Renal cortical epithelial cell (primary cell): ENCODE data around the gene CD2BP2. TPM values are rescaled to one million over a fixed set of nuclear protein-coding genes. Genes with fewer than 3 reads are reported as not detected.
"Not testable (repeated sequence)": the region's sequence is repeated elsewhere in the genome, so short reads cannot be mapped to it uniquely, and the experiment has no call there.

Source experiments
- DNase-seq: peaks from one replicate; pipeline ENCODE4 v3.0.0-alpha.2; 2011; ENCODE audit warnings: low read depth
- total RNA-seq: library from RNA; depleted of rRNA; stranded (reverse); fragments of >200 nt; gene quantifications from 2 replicates; pipeline ENCODE4 v1.2.3, GENCODE V29; 2014

Gene CD2BP2
- total RNA-seq = 36.0 and 40.6 TPM in 2 replicates

DNA sequence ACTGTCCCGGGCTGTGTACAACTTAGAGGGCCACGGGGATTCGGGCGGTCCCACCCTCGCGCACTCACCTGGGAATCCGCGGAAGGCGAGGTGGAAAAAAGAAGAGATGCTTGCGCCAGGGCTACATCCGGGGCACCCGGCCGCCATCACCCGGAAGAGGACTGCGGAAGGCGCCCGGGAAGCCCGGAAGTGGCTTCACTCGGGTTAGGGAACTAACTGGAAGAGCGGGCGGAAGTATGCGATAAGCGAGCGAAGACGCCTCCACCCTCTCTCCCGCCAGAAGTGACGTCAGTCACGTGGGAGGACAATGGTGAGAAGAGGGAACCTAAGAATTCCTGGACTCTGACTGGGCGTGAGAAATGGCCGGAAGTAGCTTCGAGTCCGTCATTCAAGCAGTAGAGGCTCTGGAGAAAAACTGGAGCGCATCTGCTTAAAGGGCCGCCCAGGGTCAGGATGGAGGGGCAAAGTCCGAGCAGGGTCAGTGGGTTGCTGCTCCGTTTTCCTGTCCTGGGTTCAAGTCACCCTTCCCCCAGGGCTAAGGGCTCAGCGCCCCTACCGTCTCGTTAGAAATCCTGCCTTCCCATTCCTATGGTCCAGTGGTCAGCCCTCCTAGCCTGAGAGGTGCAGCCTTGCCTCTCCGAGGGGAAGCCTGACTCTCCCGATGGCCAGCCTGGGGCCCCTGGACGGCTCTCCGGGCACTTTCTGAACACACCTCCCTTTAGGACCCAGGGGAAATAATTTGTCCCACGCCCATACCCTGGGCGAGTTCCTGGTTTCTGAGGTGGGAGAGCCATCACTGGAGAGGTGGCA, at the start of gene CD2BP2:
Gene CD2BP2 (minus strand): TSS at position 165 of the 810 bp plus-strand sequence. CDS start 627 bp downstream, outside the sequence.
- DNase-seq = peak; percentile 99

DNA sequence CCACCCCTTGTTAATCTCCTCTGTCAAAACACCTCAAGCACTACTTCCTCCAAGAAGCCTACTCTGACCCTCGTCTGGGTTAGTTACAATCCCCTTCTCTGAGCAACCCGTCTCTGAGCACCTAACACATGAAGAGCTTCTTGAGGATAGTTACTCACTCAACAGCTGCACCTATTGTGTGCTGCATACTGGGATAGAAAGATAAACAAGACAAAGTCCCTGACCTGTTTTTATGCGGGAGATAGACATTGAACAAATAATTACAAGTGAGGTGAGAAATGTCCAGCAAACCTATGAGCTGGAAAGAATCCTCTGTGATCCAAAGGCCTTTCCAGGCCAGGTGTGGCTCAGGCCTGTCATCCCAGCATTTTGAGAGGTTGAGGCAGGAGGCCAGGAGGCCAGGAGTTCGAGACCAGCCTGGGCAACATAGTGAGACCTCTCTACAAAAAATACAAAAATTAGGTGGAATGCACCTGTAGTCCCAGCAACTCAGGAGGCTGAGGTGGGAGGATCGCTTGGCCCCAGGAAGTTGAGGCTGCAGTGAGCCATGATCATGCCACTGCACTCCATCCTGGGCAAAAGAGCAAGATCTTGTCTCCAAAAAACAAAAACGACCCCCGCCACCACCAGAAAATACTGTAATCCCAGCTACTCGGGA, 46.8 kb upstream of the CD2BP2 start:
- DNase-seq = no peak

DNA sequence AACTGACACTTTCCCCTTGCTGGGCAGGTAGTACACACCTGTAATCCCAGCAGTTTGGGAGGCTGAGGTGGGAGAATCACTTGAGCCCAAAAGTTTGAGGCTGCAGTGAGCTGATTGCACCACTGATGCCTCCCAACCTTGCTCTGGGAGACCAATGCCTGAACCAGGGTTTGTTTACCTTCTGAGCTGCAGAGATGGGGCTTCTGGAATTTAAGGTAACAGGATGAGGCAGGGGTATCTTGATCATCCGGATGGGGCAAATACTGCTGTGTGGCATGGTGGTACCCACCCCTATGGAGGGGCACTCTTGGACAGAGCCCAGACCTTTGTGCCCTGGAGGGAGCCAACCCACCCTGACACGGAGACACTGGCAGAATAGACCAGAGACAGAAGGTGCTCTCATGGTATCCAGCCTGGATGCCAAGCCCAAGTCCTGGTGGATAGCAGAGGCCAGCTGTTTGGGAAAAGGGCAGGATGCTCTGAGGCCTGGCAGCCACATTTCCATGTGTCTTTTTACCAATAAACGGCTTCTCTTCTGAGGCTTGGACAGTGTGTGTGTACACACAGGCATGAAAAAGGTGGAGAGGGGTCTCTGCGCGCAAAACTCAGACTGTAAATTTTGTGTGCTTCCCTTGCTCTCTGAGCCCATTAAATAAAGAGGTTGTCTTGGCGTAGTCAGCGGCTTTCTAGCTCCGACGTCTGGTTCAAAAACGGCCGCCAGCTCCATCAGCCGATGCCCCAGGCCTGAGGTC, 44.5 kb upstream of the CD2BP2 start:
- DNase-seq = no peak

DNA sequence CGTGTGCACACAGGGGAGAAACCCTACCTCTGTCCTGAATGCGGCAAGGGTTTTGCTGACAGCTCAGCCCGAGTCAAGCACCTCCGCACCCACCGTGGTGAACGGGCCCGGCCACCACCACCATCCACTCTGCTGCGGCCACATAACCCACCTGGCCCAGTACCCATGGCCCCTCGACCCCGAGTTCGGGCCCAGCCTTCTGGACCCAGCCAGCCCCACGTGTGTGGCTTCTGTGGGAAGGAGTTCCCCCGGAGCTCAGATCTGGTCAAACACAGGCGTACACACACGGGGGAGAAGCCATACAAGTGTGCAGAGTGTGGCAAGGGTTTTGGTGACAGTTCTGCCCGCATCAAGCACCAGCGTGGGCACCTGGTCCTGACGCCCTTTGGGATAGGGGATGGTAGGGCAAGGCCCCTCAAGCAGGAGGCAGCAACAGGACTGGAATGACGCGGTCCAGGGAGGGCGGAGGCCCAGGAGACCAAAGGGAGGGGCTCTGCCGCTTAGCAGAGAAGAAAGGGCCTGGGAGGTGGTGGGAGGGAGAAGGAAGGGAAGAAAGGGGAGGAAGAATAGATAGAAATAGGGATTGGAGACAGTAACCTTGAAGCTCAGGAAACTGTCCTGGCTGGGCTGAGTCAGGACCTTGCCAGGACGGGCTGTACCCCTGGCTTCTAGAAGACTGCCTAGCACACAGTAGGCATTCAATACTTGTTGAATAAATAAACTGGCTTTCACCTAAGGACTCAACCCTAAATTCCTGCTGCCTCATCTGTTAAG, 43.7 kb upstream of the CD2BP2 start:
- no peak for DNase-seq

DNA sequence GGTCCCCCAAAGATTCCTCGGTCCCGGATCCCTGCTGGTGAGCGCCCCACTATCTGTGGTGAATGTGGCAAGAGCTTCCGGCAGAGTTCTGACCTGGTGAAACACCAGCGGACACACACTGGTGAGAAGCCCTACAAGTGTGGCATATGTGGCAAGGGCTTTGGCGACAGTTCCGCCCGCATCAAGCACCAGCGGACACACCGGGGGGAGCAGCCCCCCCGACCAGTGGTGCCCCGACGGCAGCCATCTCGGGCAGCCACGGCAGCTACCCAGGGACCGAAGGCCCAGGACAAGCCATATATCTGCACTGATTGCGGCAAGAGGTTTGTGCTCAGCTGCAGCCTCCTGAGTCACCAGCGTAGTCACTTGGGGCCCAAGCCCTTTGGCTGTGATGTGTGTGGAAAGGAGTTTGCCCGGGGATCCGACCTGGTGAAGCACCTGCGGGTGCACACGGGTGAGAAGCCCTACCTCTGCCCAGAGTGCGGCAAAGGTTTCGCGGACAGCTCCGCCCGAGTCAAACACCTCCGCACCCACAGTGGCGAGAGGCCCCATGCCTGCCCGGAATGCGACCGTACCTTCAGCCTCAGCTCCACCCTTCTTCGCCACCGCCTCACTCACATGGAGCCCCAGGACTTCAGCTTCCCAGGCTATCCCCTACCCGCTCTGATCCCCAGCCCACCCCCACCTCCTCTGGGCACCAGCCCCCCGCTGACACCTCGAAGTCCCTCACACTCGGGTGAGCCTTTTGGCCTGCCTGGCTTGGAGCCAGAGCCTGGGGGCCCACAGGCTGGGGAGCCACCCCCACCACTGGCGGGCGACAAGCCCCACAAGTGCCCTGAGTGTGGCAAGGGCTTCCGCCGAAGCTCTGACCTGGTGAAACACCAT, 42.9 kb upstream of the CD2BP2 start:
- DNase-seq = no peak

DNA sequence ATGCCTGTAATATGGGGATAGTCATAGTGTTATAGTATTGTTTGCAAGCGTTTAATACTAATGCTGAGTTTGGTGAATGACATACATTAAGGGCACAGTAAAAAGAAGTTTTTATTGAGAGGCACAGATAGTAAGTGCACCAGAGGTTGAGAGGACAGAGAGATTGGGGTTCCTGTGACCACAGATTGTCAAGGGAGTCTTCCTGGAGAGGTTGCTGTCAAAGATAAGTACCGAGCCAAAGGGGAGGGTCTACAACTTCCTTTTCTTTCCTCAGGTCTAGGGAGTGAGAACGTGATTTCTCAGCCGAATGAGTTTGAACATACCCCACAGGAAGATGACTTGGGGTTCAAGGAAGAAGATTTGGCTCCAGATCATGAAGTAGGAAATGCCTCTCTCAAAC, 41.9 kb upstream of the CD2BP2 start:
- no peak for DNase-seq

DNA sequence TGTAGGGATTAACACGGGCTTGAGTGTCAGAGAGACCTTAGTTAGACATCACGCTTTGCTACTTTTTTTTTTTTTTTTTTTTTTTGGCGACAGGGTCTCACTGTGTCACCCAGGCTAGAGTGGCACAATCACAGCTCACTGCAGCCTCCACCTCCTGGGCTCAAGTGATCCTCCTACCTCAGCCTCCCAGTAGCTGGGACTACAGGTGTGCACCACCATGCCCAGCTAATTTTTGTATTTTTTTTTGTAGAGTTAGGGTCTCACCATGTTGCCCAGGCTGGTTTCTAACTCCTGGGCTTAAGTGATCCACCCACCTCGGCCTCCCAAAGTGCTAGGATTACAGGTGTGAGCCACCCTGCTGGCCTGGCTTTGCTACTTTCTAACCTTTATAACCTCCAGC, 41.5 kb upstream of the CD2BP2 start:
- DNase-seq = not testable (repeated sequence)

DNA sequence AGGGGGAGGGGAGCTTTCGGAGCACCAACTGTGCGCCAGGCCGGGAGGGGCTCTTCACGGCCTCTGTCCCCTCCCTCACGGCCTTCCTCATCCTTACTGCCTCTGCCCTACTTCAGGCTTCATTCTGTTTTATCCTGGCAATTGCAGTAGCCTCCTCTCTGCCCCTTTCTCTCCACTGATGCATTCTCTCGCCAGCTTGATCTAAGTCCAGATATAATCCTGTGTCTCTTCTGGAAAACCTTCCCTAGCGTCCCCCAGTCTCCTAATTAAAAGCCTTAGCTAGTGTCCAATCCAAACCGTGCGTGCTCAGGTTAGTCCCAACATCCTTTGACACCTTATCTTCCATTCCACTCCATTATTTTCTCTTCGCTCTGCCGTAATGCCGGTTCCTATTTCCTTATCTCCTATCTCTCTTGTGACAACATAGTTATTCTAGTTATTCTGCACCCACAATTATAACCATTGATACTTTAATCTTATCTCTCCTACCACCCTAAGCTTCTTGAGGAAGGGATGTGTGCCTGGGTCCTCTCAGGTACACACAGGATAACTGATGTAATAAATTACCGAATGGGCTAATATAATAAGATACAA, 41.0 kb upstream of the CD2BP2 start:
- DNase-seq = no peak

DNA sequence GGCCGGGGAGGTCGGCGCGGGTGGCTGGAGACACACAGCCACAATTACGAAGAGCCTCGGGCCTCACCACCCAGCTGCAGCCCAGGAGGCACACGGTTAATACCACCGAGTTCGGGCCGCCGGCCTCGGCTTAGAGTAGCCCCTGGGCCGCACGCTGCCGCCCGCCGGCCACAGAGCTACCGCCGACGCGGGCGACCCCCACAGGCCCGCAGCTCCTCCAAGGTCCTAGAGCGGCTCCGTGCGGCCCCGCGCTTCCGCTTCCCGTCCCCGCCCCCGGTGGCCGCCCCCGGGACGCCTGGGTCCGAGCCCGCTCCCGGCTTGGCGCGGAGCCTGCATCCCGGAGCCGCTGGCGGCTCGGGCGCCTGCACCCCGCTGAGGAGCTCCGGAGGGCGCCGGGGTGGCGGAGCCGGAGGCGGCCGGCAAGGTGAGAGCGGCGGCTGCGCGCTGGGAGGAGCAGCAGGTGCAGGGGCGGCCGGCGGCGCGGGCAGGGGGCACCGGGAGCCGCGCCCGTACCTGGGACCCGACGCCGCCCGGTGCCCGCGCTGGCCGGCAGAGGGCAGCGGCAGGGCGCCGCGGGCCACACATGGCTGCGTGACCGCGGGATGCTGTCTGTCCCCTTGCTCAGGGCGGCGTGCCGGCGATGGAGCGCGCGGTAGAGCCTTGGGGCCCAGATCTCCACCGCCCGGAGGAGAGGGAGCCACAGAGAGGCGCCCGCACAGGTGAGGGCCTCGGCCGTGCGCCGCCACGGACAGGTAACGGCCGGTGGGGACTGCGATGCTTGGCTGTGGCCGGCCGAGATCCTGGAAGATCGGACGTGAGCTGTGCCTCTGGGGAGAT, 40.3 kb upstream of the CD2BP2 start, which contains the start of gene ZNF48:
Gene ZNF48 (plus strand): TSS at position 266 of the 837 bp plus-strand sequence. CDS start 375 bp downstream, at position 641.
- peak; percentile 72 for DNase-seq

DNA sequence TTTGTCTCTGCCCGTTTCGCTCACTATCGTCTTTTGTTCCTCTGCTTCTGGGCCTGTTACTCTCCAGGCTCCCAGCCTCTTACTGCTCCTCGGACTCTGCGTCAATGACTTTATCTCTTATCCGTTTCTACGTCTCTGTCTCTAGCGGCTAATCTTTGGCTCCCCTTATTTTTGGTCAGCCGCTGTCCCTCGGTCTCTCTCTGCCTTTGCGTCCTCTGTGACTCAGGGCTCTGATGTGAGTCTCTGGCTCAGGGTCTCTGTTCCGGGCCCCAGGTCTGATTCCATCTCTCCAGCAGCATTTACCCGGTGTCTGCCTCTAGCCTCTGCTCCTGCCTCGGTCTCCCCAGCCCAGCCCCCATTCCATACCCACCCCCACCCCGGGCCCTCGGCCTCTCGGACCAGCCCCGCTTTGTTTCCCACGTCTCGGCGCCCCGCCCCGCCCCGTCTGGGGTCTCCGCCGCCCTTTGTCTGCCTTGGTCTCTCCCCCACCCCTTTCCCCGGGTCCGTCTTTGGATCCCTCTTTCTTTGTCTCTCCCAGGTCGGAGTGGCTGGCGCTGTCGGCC, 39.6 kb upstream of the CD2BP2 start:
- no peak for DNase-seq

DNA sequence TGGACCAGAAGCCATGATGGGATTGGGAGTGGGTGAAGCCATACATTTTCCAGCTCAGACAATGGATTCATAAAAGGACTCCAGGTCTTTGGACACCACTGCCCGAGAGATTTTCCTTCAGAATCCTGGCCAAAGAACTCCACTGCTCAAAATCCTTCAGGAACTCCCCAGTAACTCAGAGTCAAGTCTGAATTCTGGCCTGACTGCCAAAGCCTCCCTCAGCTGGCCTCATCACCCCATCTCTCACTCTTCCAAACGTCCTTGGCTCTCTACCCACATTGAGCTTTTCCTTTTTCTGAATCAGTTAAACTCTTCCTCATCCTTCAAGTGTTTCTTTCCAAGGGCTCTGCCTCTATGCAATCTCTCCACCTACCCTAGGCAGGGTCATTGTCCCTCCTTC, 28.4 kb upstream of the CD2BP2 start:
- no peak for DNase-seq

DNA sequence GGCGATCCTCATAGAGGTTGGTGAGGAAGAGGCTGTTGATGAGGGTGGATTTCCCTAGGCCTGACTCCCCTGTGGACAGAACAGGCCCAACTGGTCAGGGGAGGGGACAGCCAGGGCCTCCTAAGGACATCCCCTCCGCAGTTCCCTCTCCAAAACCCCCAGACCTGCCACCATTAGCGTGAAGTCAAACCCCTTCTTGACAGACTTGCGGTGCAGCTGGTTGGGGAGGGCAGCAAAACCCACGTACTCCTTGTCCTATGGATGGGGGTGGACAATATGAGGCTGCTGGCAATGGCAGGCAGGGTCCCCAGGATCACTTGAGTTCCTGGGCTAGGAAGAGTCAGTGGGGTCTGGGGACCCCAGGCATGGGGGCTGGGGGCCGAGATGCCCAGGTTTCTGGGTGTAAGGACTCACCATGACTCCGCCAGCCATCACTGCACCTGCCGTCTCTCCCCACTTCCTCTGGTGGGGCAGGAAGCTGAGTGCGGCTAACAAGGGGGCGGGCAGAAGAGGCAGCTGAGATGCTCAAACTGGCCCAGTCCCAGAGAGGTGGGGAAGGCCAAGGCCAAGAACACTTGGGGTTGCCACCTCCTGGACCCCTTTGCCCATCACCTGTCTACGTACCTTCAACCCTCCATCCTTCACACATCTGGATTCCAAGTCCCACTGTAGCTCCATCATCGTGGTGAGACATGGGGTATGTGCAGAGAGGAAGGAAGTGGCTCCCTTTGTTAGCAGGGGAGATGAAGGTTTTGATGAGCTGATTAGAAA, 27.2 kb upstream of the CD2BP2 start, which contains the start of gene SEPTIN1:
Gene SEPTIN1 (minus strand): TSS at position 451 of the 771 bp plus-strand sequence. CDS start 19 bp downstream, at position 432.
- no peak for DNase-seq

DNA sequence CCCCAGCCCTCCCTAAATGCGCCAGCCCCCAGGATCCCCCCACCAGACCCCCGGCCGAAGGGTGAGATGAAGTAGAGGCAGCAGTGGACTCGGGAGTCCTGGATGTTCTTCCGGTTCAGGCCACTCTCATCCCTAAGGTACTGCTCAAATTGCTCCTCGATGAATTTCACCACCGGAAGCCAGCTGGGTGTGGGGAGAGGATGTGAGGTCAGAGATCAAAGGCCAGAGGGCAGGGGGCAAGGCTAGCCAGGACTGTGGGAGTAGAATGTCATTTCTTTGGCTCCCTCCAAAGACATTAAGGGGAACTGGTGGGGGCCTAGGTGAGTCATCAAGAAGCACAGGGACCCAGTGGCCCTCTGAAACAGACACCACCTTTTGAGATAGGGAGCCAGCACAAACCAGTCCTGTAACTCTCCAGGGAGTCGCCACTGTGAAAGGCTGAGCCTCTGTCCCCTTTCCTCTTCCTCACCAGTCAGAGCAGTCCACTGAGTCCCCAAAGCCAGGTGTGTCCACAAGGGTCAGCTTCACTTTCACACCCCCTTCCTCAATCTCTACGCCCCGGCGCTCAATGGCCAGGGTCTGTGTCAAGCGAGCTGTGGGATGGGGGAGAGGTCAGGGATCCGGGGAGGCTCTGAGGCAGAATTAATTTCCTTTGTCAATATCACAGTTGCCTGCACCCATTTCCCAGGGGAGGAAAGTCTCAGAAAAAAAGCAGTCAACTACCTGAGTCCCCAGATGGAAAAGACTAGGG, 26.4 kb upstream of the CD2BP2 start:
- no peak for DNase-seq

DNA sequence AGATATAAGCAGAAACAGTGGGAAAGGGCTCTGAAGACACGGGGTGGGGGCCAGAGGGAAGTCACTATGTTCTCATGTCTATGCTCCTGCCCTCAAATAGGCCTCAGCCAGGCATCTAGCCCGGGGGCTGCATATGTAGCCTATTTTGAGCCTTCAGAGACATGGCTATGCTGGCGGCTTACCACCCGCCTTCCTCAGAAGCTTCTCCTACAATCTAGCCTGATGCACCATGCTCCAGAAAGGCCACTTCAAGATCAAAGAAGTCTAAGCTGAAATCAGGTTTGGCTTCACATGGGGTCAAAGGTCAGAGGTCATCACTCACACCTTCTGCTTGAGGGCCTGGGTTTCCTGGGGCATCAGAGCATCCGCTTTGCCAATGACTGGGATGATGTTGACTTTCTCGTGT, 25.7 kb upstream of the CD2BP2 start:
- no peak for DNase-seq

DNA sequence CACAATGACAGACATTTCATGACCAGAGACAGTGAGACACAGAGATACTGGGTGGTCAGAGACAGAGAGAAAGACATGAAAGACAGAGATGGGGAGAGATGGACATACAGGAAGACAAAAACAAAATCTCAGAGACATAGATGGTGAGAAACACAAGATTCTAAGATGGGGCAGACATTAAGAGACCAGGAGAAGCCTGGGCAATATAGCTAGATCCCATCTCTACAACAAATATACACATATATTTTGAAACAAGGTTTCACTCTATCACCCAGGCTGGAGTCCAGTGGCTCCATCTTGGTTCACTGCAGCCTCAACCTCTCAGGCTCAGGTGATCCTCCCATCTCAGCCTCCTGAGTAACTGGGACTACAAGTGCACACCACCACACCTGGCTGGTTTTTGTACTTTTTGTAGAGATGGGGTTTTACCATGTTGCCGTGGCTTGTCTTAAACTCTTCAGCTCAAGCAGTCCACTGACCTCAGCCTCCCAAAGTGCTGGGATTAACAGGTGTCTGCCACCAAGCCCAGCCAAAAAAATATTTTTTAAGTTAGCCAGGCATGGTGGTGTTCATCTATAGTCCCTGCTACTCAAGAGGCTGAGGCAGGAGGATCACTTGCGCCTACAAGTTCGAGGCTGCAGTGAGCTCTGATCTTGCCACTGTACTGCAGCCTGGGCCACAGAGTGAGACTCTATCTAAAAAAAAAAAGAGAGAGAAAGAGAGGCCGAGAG, 25.1 kb upstream of the CD2BP2 start:
- no peak for DNase-seq

DNA sequence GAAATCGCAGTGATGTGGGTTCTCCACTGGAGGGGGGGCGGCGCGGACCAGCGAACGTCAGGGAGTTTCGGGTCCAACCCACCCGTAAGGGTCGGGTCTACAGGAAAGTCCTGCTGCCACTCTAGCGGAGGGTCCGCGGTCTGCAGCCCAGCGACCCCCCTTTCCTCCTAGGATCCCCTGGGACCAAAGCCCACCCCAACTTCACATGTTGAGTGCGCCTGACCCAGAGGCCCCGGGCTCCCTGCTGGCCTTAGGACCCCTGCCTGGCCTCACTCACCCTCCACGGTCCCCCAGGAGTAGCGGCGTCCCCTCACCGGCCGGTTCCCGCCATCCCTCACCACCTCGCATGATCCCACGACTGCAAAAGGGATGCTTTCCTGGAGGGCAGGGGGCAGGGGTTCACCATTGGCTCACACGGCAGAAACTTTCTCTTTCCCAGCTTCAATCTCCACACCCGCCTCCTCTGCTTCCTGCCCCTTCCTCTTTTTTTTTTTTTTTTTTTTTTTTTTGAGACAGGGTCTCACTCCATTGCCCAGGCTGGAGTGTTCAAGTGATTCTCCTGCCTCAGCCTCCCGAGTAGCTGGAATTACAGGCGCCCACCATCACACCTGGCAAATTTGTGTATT, 24.2 kb upstream of the CD2BP2 start:
- DNase-seq = no peak
